Activated T-cell treated with anti-CD3 and anti-CD28 coated beads, Interleukin-2, amount 50 U/mL, for 72 hours (primary cell): Measurements from ENCODE around the gene KTN1. TPM values are rescaled to one million over a fixed set of nuclear protein-coding genes. Genes with fewer than 3 reads are reported as not detected.

ENCODE experiments used
- ATAC-seq, 2 donors: fragments of 150-1000 bp; cut with Tn5 transposase; replicated peaks in 1 of 2; 2 replicates each; pipeline ENCODE4 v1.10.0; 2021; ENCODE audit warnings: moderate library complexity in 2 of 2, mild to moderate bottlenecking in 1 of 2
- DNase-seq, 2 donors: peaks; one replicate each; pipeline ENCODE4 v3.0.0; 2021 to 2022; ENCODE audit warnings: mixed read lengths in 1 of 2
- H3K27ac Mint-ChIP-seq: one replicate; pipeline ENCODE4 v1.8.0; 2022; ENCODE audit warnings: mild to moderate bottlenecking, moderate library complexity, mixed read lengths
- H3K27me3 Mint-ChIP-seq: one replicate; pipeline ENCODE4 v1.8.0; 2022; ENCODE audit warnings: low read depth, mixed read lengths
- H3K36me3 Mint-ChIP-seq, 2 donors: one replicate each; pipeline ENCODE4 v1.8.0; 2022; ENCODE audit warnings: mixed read lengths in 2 of 2, mild to moderate bottlenecking in 1 of 2; ENCODE audit not compliant: insufficient read depth in 2 of 2
- H3K4me1 Mint-ChIP-seq: one replicate; pipeline ENCODE4 v1.8.0; 2022; ENCODE audit warnings: low read depth, mixed read lengths
- H3K4me3 Mint-ChIP-seq, 2 donors: one replicate each; pipeline ENCODE4 v1.8.0; 2022; ENCODE audit warnings: mild to moderate bottlenecking in 2 of 2, mixed read lengths in 2 of 2, moderate library complexity in 2 of 2
- H3K9me3 Mint-ChIP-seq, 2 donors: one replicate each; pipeline ENCODE4 v1.8.0; 2022; ENCODE audit warnings: mixed read lengths in 2 of 2
- total RNA-seq, 2 donors: library from RNA; stranded (reverse); gene quantifications; one replicate each; pipeline ENCODE4 v1.2.3, GENCODE V29; 2022

The KTN1 gene
- total RNA-seq, 2 donors from 2014 or later = 144 TPM

- peaks cover 2 to 14% of the 10 kb centered on the region in 2 donors for H3K36me3 Mint-ChIP-seq
- ATAC-seq = no peak
- no peak overlapping the region for H3K4me3 Mint-ChIP-seq
- DNase-seq = no peak
- no peaks in the 10 kb centered on the region for H3K9me3 Mint-ChIP-seq
- no peak overlapping the region for H3K27ac Mint-ChIP-seq
- no peaks in the 10 kb centered on the region for H3K27me3 Mint-ChIP-seq
- H3K4me1 Mint-ChIP-seq = no peaks in the 10 kb centered on the region
These were observed 58.7 kb downstream of the KTN1 start for GRCh38 chr14:55638665-55639064.

GRCh38 chr14:55641290-55641689 lies 61.3 kb downstream of the KTN1 start:
- Mint-ChIP-seq H3K36me3 (peaks cover 3 to 24% of the 10 kb centered on the region in 2 donors), H3K4me3 (no peak overlapping the region), H3K9me3 (no peaks in the 10 kb centered on the region), H3K27ac (no peak overlapping the region), H3K27me3 (no peaks in the 10 kb centered on the region), H3K4me1 (peaks cover 6% of the 10 kb centered on the region)
- no peak for ATAC-seq
- no peak for DNase-seq

DNA sequence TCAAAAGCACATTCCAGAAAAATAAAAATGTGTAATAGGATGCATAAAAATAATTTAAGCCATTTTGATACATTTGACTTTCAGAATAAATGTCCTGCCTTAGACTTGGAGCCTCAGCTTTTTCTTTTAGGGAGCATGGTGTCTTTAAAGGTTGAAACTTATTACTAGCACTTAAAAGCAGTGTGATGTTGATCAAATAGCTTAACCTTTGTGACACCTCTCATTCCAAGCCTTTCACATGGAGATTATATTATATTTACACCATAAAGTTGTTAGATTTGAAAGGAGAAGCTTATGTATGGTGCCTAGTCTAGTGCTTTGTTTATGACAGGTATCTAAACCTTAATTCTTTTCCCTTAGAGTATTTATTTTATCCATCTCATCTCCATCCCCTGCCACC lies 61.9 kb downstream of the KTN1 start:
- Mint-ChIP-seq H3K27me3 (no peaks in the 10 kb centered on the region), H3K9me3 (no peaks in the 10 kb centered on the region), H3K36me3 (peaks cover 3 to 19% of the 10 kb centered on the region in 2 donors), H3K4me3 (no peak overlapping the region), H3K27ac (no peak overlapping the region), H3K4me1 (peaks cover 6% of the 10 kb centered on the region)
- ATAC-seq = no peak
- DNase-seq = no peak

- DNase-seq (no peak), ATAC-seq (no peak)
- H3K9me3 Mint-ChIP-seq = no peaks in the 10 kb centered on the region
- no peaks in the 10 kb centered on the region for H3K27me3 Mint-ChIP-seq
- peak overlapping the region; percentile 47 for H3K27ac Mint-ChIP-seq
- no peak overlapping the region for H3K4me3 Mint-ChIP-seq
- H3K4me1 Mint-ChIP-seq = peaks cover 9% of the 10 kb centered on the region
- peaks cover 4 to 17% of the 10 kb centered on the region in 2 donors for H3K36me3 Mint-ChIP-seq
These were observed 65.1 kb downstream of the KTN1 start for GRCh38 chr14:55645145-55645544.

- Mint-ChIP-seq H3K27ac (peak overlapping the region; percentile 81), H3K36me3 (peaks cover 4 to 24% of the 10 kb centered on the region in 2 donors), H3K27me3 (no peaks in the 10 kb centered on the region), H3K4me1 (peaks cover 18% of the 10 kb centered on the region), H3K4me3 (no peak overlapping the region), H3K9me3 (no peaks in the 10 kb centered on the region)
- ATAC-seq (no peak), DNase-seq (no peak)
These were observed 66.1 kb downstream of the KTN1 start for GRCh38 chr14:55645845-55646832.

- DNase-seq = no peak
- H3K27ac Mint-ChIP-seq = peak overlapping the region; percentile 96
- H3K4me3 Mint-ChIP-seq = peak overlapping the region in 1 of 2 donors; percentile 62
- peak in 1 of 2 donors; percentile 57 for ATAC-seq
- peaks cover 18% of the 10 kb centered on the region for H3K4me1 Mint-ChIP-seq
- peaks cover 3 to 14% of the 10 kb centered on the region in 2 donors for H3K36me3 Mint-ChIP-seq
- H3K27me3 Mint-ChIP-seq = no peaks in the 10 kb centered on the region
- no peaks in the 10 kb centered on the region for H3K9me3 Mint-ChIP-seq
These were observed 71.0 kb downstream of the KTN1 start for GRCh38 chr14:55650992-55651391.

- Mint-ChIP-seq H3K27ac (no peak overlapping the region), H3K9me3 (no peaks in the 10 kb centered on the region), H3K36me3 (peaks cover 0 to 21% of the 10 kb centered on the region in 2 donors), H3K4me1 (peaks cover 18% of the 10 kb centered on the region), H3K27me3 (no peaks in the 10 kb centered on the region), H3K4me3 (no peak overlapping the region)
- DNase-seq (no peak), ATAC-seq (no peak)
These were observed 74.2 kb downstream of the KTN1 start for GRCh38 chr14:55654243-55654642.

DNA sequence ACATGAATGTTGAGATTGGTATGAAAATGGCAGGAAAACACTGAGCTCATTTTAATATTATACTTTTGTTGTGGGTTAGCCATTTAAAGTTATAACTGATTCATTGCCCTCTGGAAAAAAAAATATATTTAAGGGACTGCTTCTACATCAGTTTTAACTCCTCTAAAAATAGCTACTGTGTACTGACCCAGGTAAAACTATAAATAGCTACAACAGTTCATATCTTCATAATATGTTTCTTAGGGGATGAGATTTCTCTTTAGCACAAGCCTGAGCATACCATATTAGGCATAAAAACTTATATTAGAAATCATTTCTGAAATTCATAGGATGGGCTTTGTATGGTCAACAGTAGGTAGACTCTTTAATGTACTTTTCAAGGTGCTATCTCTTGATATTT lies 81.0 kb downstream of the KTN1 start:
- Mint-ChIP-seq H3K27me3 (no peaks in the 10 kb centered on the region), H3K9me3 (no peaks in the 10 kb centered on the region), H3K36me3 (peaks cover 0 to 21% of the 10 kb centered on the region in 2 donors), H3K4me1 (peaks cover 15% of the 10 kb centered on the region), H3K4me3 (no peak overlapping the region), H3K27ac (peak overlapping the region; percentile 68)
- no peak for ATAC-seq
- DNase-seq = no peak

DNA sequence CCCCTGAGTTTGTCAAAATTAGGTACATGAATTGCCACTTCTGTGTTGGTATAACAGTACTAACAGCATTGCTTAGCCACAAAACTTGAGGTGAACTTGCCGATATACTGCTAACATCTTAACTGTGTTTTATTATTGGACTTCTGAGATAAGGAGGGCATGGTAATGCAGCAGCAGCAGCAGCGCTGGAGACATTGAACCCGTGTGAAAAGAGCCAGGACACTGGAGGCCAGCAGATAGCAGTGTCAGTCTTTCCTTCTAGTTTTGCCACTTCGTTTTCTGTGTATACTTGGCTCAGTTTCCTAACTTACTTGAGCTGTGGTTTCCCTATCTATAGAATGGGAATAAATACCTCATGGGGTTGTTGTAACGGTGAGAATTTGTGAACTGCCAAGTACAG lies 82.7 kb downstream of the KTN1 start:
- no peak for ATAC-seq
- no peak for DNase-seq
- peaks cover 0 to 17% of the 10 kb centered on the region in 2 donors for H3K36me3 Mint-ChIP-seq
- no peaks in the 10 kb centered on the region for H3K27me3 Mint-ChIP-seq
- no peaks in the 10 kb centered on the region for H3K9me3 Mint-ChIP-seq
- no peak overlapping the region for H3K27ac Mint-ChIP-seq
- H3K4me3 Mint-ChIP-seq = no peak overlapping the region
- peaks cover 15% of the 10 kb centered on the region for H3K4me1 Mint-ChIP-seq

- Mint-ChIP-seq H3K36me3 (peaks cover 0 to 12% of the 10 kb centered on the region in 2 donors), H3K9me3 (no peaks in the 10 kb centered on the region), H3K4me1 (peaks cover 15% of the 10 kb centered on the region), H3K27ac (peak overlapping the region; percentile 79), H3K27me3 (no peaks in the 10 kb centered on the region), H3K4me3 (peak overlapping the region in 1 of 2 donors; percentile 32)
- DNase-seq = peak in 1 of 2 donors; percentile 13
- ATAC-seq = peak; percentile 29 to 58
These were observed 85.2 kb downstream of the KTN1 start for GRCh38 chr14:55665067-55665675.

GRCh38 chr14:55667801-55668200 lies 87.8 kb downstream of the KTN1 start:
- ATAC-seq (no peak), DNase-seq (no peak)
- Mint-ChIP-seq H3K36me3 (peaks cover 0 to 22% of the 10 kb centered on the region in 2 donors), H3K4me1 (peaks cover 15% of the 10 kb centered on the region), H3K9me3 (no peaks in the 10 kb centered on the region), H3K27ac (no peak overlapping the region), H3K27me3 (no peaks in the 10 kb centered on the region), H3K4me3 (no peak overlapping the region)

- Mint-ChIP-seq H3K27me3 (no peaks in the 10 kb centered on the region), H3K4me3 (no peak overlapping the region), H3K4me1 (no peaks in the 10 kb centered on the region), H3K9me3 (no peaks in the 10 kb centered on the region), H3K36me3 (peaks cover 0 to 20% of the 10 kb centered on the region in 2 donors), H3K27ac (no peak overlapping the region)
- ATAC-seq (no peak), DNase-seq (no peak)
These were observed 91.6 kb downstream of the KTN1 start for GRCh38 chr14:55671641-55672040.

DNA sequence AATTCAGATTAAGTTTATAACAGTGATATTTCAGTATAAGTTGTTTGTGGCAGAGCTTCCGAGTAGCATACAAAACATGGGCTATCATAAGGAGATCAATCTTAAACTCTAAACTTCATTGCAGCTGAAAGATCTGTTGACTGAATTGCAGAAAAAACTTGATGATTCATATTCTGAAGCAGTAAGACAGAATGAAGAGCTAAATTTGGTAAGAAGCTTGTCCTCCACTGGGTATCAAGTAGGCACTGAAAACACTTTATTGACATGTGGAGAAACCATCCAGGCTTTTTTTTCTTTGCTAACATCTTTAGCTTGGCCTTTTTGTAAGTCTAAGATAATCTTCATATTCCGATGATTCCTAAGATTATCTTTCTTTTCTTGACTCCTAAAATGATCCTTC lies 93.0 kb downstream of the KTN1 start:
- no peak overlapping the region for H3K4me3 Mint-ChIP-seq
- no peaks in the 10 kb centered on the region for H3K4me1 Mint-ChIP-seq
- ATAC-seq = no peak

More for the DNA sequence above, 93.0 kb downstream of the KTN1 start:
- H3K27me3 Mint-ChIP-seq = no peaks in the 10 kb centered on the region
- H3K36me3 Mint-ChIP-seq = peaks cover 0 to 20% of the 10 kb centered on the region in 2 donors
- DNase-seq = no peak
- no peak overlapping the region for H3K27ac Mint-ChIP-seq
- H3K9me3 Mint-ChIP-seq = no peaks in the 10 kb centered on the region
